Astrocyte of the spinal cord (primary cell): Measurements from ENCODE around the gene C14orf180.

Experiments
- DNase-seq: peaks from one replicate; pipeline ENCODE4 v3.0.0; 2011; ENCODE audit warnings: low read depth, low spot score
- H3K4me3 ChIP-seq: 2 replicates; pipeline ENCODE4 v1.5.1; 2011; ENCODE audit warnings: low read depth, mild to moderate bottlenecking, low read length, moderate library complexity
- CTCF ChIP-seq: IDR thresholded peaks from 2 replicates; pipeline ENCODE4 v1.5.1; 2012; ENCODE audit warnings: low read depth, mild to moderate bottlenecking, low read length, inconsistent platforms
- in situ Hi-C: cut with HindIII; loops from 2 replicates; pipeline ENCODE4 v1.10.0; 2017; ENCODE audit warnings: low sequenced_read_pairs

The C14orf180 gene

GRCh38 chr14:104596451-104596918 is 16.9 kb downstream of the C14orf180 start:
- in situ Hi-C loops = no loop called here
- no peak for TF ChIP-seq CTCF
- no peak for DNase-seq
- H3K4me3 ChIP-seq = no peak overlapping the region

GRCh38 chr14:104596927-104597351 is 17.4 kb downstream of the C14orf180 start:
- no peak for TF ChIP-seq CTCF
- DNase-seq = no peak
- H3K4me3 ChIP-seq = no peak overlapping the region
- in situ Hi-C loops = no loop called here

- no peak for TF ChIP-seq CTCF
- H3K4me3 ChIP-seq = no peak overlapping the region
- in situ Hi-C loops = no loop called here
- DNase-seq = no peak
Observed at GRCh38 chr14:104597576-104597975, 18.0 kb downstream of the C14orf180 start.

GRCh38 chr14:104598039-104598909 is 18.7 kb downstream of the C14orf180 start:
- H3K4me3 ChIP-seq = no peak overlapping the region
- in situ Hi-C loops = no loop called here
- DNase-seq = no peak
- no peak for TF ChIP-seq CTCF

- in situ Hi-C loops = no loop called here
- H3K4me3 ChIP-seq = no peak overlapping the region
- TF ChIP-seq CTCF = no peak
- no peak for DNase-seq
Observed at GRCh38 chr14:104598910-104599273, 19.3 kb downstream of the C14orf180 start.

GRCh38 chr14:104599446-104599845 is 19.9 kb downstream of the C14orf180 start:
- no peak overlapping the region for H3K4me3 ChIP-seq
- no peak for TF ChIP-seq CTCF
- in situ Hi-C loops = no loop called here
- DNase-seq = no peak
